Transverse colon (tissue), 3 donors: Measurements from ENCODE around the gene VPS35.

Experiments used
- CTCF ChIP-seq, 5 experiments: fragments of 200-600 bp in 3 of 5; fragments of 450-650 bp in 2 of 5; sonication (generic) in 3 of 5; IDR thresholded peaks; 1 replicate in 2 of 5; 2 replicates in 3 of 5; pipeline ENCODE4 v1.5.1; 2016 to 2017; ENCODE audit warnings: antibody characterized with exemption in 5 of 5, inconsistent platforms in 3 of 5, mild to moderate bottlenecking in 2 of 5, moderate library complexity in 1 of 5
- EP300 ChIP-seq: sonication (generic); formaldehyde crosslinking; IDR thresholded peaks from one replicate; pipeline ENCODE4 v1.6.1; 2017; ENCODE audit warnings: antibody characterized with exemption, low read depth
- POLR2A ChIP-seq: fragments of 450-650 bp; IDR thresholded peaks from one replicate; pipeline ENCODE4 v1.6.1; 2016; ENCODE audit warnings: antibody characterized with exemption, mild to moderate bottlenecking, moderate library complexity

GRCh38 chr16:46612121-46612520, 76.9 kb downstream of the VPS35 start:
- no peak for TF ChIP-seq CTCF (IDR thresholded peaks at IDR 0.05)
- no peak for TF ChIP-seq EP300
- no peak for TF ChIP-seq POLR2A
